Measurements from ENCODE around the gene DBNL.
"Not testable (repeated sequence)": the region's sequence is repeated elsewhere in the genome, so short reads cannot be mapped to it uniquely, and the experiment has no call there.

DNA sequence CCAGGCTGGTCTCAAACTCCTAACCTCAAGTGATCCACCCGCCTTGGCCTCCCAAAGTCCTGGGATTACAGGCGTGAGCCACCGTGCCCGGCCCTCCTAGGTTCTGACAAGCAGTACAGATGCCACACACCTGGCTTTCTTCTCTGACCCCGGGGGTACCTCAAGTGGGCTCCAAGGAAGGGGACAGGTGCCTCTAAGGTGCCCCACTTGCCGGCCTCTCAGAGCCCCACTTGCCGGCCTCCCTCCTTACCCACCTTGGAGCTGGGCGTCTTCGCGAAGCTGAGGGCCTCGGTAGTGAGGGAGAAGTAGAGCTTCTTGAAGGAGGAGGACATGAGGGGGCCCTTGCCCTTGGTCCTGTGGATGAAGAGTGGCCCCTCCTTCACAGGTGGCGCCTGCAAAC, 5.9 kb upstream of the DBNL start:
- TF ChIP-seq, protein P1, sequence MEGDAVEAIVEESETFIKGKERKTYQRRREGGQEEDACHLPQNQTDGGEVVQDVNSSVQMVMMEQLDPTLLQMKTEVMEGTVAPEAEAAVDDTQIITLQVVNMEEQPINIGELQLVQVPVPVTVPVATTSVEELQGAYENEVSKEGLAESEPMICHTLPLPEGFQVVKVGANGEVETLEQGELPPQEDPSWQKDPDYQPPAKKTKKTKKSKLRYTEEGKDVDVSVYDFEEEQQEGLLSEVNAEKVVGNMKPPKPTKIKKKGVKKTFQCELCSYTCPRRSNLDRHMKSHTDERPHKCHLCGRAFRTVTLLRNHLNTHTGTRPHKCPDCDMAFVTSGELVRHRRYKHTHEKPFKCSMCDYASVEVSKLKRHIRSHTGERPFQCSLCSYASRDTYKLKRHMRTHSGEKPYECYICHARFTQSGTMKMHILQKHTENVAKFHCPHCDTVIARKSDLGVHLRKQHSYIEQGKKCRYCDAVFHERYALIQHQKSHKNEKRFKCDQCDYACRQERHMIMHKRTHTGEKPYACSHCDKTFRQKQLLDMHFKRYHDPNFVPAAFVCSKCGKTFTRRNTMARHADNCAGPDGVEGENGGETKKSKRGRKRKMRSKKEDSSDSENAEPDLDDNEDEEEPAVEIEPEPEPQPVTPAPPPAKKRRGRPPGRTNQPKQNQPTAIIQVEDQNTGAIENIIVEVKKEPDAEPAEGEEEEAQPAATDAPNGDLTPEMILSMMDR (IDR thresholded peaks at IDR 0.05), result not testable (repeated sequence)
- not testable (repeated sequence) for TF ChIP-seq POLR2A (IDR thresholded peaks at IDR 0.05)

Data from right lobe of liver (tissue), 4 donors.